Measurements from ENCODE around the gene LHX4.

The LHX4 gene

GRCh38 chr1:180258935-180259334, 28.9 kb downstream of the LHX4 start:
- H3K4me3 ChIP-seq, result no peak overlapping the region
- no peak for DNase-seq (ENCODE audit: low read depth, low spot score)
- no peaks in the 10 kb centered on the region for H3K36me3 ChIP-seq (ENCODE audit: insufficient read depth, low read length)
- no peaks in the 10 kb centered on the region for H3K9me3 ChIP-seq (ENCODE audit: low read depth, low read length)
- TF ChIP-seq EZH2 (IDR thresholded peaks at IDR 0.05), result no peak
- no peak for TF ChIP-seq FOXP2 (optimal IDR thresholded peaks at IDR 0.05; ENCODE audit: control extremely low read depth, extremely low read length, insufficient read depth)
- no peak for TF ChIP-seq POLR2AphosphoS5 (IDR thresholded peaks at IDR 0.05; ENCODE audit: borderline replicate concordance, low read depth, low read length)
- H3K27ac ChIP-seq, result no peak overlapping the region
- no peak overlapping the region for H3K9ac ChIP-seq (ENCODE audit: insufficient read length)

DNA sequence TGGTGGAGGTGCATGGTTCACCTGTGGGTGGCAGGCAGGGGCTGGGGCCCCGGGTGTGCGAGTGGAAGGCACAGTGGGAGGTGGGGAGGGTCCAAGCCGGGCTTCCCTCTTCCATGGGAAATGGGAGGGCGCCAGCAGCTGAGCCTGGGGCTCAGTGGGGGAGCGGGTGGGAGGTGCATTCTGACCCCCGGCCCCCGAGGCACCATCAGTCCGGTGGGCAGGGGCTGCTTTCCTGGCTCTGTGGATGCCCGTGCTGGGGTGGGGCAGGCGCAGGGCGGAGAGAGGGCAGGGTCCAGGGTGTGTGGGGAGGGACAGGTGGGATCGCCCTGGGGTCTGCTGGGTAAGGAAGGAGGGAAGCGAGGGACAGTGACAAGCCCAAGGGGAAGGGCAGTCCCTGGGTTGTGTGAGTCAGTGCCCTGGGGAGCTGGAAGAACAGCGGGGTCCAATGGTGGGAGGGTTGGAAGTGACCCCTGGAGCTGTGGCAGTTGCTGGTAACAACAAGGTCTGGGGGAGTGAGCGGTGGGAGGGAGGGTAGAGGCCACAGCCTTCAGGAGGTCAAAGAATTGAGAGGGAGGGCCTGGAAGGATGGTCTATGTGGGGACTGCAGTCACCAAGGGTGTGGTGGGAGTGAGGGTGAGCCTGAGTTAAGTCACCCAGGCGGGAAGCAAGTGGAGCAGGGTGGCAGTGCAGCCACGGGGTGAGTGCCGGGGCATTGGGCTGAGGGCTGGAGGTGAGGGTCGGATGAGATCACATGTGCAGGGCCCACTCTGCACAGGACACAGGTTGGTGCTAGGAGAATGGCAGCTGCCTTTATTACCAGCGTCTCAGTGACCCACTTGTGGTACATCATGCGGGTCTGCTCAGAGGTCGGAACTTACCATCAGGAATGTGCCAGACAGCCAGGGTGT, 29.6 kb downstream of the LHX4 start:
- no peak for TF ChIP-seq FOXP2 (optimal IDR thresholded peaks at IDR 0.05; ENCODE audit: control extremely low read depth, extremely low read length, insufficient read depth)
- Histone ChIP-seq H3K9me3 (ENCODE audit: low read depth, low read length) (no peaks in the 10 kb centered on the region), H3K9ac (ENCODE audit: insufficient read length) (no peak overlapping the region), H3K4me3 (no peak overlapping the region), H3K36me3 (ENCODE audit: insufficient read depth, low read length) (no peaks in the 10 kb centered on the region), H3K27ac (no peak overlapping the region)
- no peak for DNase-seq (ENCODE audit: low read depth, low spot score)

DNA sequence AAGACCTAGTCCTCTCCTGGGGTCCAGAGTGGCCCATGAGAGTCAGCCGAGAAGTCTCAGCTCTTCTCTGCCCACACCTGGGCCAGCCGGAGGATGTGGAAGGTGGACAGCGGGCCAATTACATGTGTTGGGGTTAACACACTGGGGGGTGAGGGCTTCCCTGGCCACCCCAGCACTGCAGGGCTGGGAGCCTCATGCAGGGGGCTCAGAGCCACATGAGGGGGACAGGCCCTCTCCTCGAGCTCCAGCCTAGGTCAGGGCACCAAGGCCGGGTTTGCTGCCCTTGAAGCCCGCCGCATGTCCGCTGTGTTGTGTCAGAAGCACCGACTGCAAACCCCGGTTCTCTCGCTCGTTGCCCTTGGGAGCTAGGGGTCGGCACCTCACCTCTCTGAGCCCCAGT, 30.5 kb downstream of the LHX4 start:
- Histone ChIP-seq H3K9ac (ENCODE audit: insufficient read length) (no peak overlapping the region), H3K4me3 (no peak overlapping the region), H3K9me3 (ENCODE audit: low read depth, low read length) (no peaks in the 10 kb centered on the region), H3K27ac (no peak overlapping the region), H3K36me3 (ENCODE audit: insufficient read depth, low read length) (no peaks in the 10 kb centered on the region)
- no peak for DNase-seq (ENCODE audit: low read depth, low spot score)
- TF ChIP-seq POLR2AphosphoS5 (IDR thresholded peaks at IDR 0.05; ENCODE audit: borderline replicate concordance, low read depth, low read length), result no peak
- TF ChIP-seq EZH2 (IDR thresholded peaks at IDR 0.05), result no peak

GRCh38 chr1:180261030-180261429, 31.0 kb downstream of the LHX4 start:
- H3K27ac ChIP-seq, result no peak overlapping the region
- no peak overlapping the region for H3K9ac ChIP-seq (ENCODE audit: insufficient read length)
- TF ChIP-seq EZH2 (IDR thresholded peaks at IDR 0.05) (no peak), POLR2AphosphoS5 (IDR thresholded peaks at IDR 0.05; ENCODE audit: borderline replicate concordance, low read depth, low read length) (no peak), FOXP2 (optimal IDR thresholded peaks at IDR 0.05; ENCODE audit: control extremely low read depth, extremely low read length, insufficient read depth) (no peak)
- H3K9me3 ChIP-seq (ENCODE audit: low read depth, low read length), result no peaks in the 10 kb centered on the region
- no peak for DNase-seq (ENCODE audit: low read depth, low spot score)
- H3K36me3 ChIP-seq (ENCODE audit: insufficient read depth, low read length), result no peaks in the 10 kb centered on the region
- H3K4me3 ChIP-seq, result no peak overlapping the region

GRCh38 chr1:180261524-180262155, 31.6 kb downstream of the LHX4 start:
- H3K9ac ChIP-seq (ENCODE audit: insufficient read length), result no peak overlapping the region
- H3K36me3 ChIP-seq (ENCODE audit: insufficient read depth, low read length), result no peaks in the 10 kb centered on the region
- no peaks in the 10 kb centered on the region for H3K9me3 ChIP-seq (ENCODE audit: low read depth, low read length)
- H3K27ac ChIP-seq, result no peak overlapping the region
- no peak for DNase-seq (ENCODE audit: low read depth, low spot score)
- no peak overlapping the region for H3K4me3 ChIP-seq
- TF ChIP-seq EZH2 (IDR thresholded peaks at IDR 0.05) (no peak), POLR2AphosphoS5 (IDR thresholded peaks at IDR 0.05; ENCODE audit: borderline replicate concordance, low read depth, low read length) (no peak), FOXP2 (optimal IDR thresholded peaks at IDR 0.05; ENCODE audit: control extremely low read depth, extremely low read length, insufficient read depth) (no peak)

DNA sequence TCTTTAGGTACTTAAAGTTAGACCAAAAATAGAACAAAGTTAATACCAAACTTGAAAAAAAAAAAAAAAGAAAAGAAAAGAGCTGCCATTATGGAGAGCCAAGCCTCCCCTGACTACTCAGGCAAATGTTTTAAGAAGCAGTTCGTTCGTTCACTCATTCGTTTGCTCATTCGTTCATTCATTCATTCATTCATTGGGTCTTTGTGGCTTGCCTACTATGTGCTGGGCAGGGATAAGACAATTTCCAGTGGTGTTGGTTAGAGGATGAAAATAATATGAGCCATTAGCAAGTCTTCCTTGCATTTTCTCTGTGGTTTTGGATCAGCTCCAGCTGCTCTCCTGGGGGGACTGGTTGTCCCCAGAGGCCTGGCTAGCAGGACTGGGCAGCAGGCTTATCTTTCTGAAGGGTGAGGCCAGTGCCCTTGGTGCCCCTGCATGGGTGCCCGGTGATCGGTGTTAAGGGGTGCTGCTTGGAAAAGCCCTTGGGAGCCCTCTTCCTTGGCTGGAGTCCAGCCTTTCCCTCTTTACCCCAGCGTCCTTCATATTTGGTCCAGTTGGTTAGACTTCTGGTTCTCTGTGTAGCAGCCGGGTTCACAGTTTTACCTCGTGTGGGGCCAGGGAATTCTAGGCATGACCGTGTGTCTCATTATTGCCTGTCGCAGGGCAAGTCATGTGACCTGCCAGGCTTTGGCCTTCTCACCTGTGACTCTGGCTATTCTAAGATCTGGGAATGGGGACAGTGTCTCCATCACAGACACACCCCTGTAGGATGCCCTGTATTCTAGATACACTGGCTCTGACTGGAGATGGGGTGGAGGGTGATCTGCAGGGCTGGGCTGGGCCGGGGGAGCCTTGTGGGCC, 32.8 kb downstream of the LHX4 start:
- no peak for TF ChIP-seq FOXP2 (optimal IDR thresholded peaks at IDR 0.05; ENCODE audit: control extremely low read depth, extremely low read length, insufficient read depth)
- no peak for TF ChIP-seq POLR2AphosphoS5 (IDR thresholded peaks at IDR 0.05; ENCODE audit: borderline replicate concordance, low read depth, low read length)
- TF ChIP-seq EZH2 (IDR thresholded peaks at IDR 0.05), result no peak
- no peaks in the 10 kb centered on the region for H3K9me3 ChIP-seq (ENCODE audit: low read depth, low read length)
- H3K9ac ChIP-seq (ENCODE audit: insufficient read length), result no peak overlapping the region
- no peak for DNase-seq (ENCODE audit: low read depth, low spot score)
- no peak overlapping the region for H3K4me3 ChIP-seq
- no peak overlapping the region for H3K27ac ChIP-seq
- H3K36me3 ChIP-seq (ENCODE audit: insufficient read depth, low read length), result no peaks in the 10 kb centered on the region

GRCh38 chr1:180264595-180264994, 34.5 kb downstream of the LHX4 start:
- no peak for TF ChIP-seq POLR2AphosphoS5 (IDR thresholded peaks at IDR 0.05; ENCODE audit: borderline replicate concordance, low read depth, low read length)
- TF ChIP-seq FOXP2 (optimal IDR thresholded peaks at IDR 0.05; ENCODE audit: control extremely low read depth, extremely low read length, insufficient read depth), result no peak
- TF ChIP-seq EZH2 (IDR thresholded peaks at IDR 0.05), result no peak

DNA sequence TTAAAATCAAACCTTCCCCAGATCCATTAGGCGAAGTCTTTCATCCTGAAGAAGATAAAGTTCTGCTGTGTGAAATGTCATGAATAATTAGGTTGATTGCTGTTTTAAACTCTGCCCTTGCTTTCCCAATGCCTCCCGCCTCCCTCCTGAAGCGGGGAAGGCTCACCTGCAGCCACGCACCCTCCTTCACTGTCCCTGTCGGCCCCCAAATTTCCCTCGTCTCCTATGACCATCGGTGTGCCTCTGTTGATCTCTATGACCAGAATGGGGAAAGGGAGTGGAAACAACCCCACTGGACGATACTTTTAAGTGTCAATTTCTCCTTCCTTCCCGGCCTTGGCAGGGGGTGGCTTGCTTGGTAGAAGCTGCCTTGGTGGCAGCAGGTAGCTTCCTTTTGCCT, 35.1 kb downstream of the LHX4 start:
- Histone ChIP-seq H3K9ac (ENCODE audit: insufficient read length) (no peak overlapping the region), H3K36me3 (ENCODE audit: insufficient read depth, low read length) (no peaks in the 10 kb centered on the region), H3K4me3 (no peak overlapping the region), H3K9me3 (ENCODE audit: low read depth, low read length) (no peaks in the 10 kb centered on the region), H3K27ac (no peak overlapping the region)
- no peak for TF ChIP-seq FOXP2 (optimal IDR thresholded peaks at IDR 0.05; ENCODE audit: control extremely low read depth, extremely low read length, insufficient read depth)
- TF ChIP-seq EZH2 (IDR thresholded peaks at IDR 0.05), result no peak
- no peak for TF ChIP-seq POLR2AphosphoS5 (IDR thresholded peaks at IDR 0.05; ENCODE audit: borderline replicate concordance, low read depth, low read length)
- no peak for DNase-seq (ENCODE audit: low read depth, low spot score)

More at GRCh38 chr1:180264595-180264994, 34.5 kb downstream of the LHX4 start:
- no peak for DNase-seq (ENCODE audit: low read depth, low spot score)
- Histone ChIP-seq H3K36me3 (ENCODE audit: insufficient read depth, low read length) (no peaks in the 10 kb centered on the region), H3K9ac (ENCODE audit: insufficient read length) (no peak overlapping the region), H3K27ac (no peak overlapping the region), H3K4me3 (no peak overlapping the region), H3K9me3 (ENCODE audit: low read depth, low read length) (no peaks in the 10 kb centered on the region)

Data from SK-N-MC (cell line).